ENCODE data around the gene GDI2. TPM values are rescaled to one million over a fixed set of nuclear protein-coding genes. Genes with fewer than 3 reads are reported as not detected.

Gene GDI2
- polyA plus RNA-seq, 1 donor (not counting 4 experiments of a cell fraction or from before 2014, with no cell fraction given) = 293 TPM

- no peaks in the 10 kb centered on the region for H3K9me1 ChIP-seq (ENCODE audit: control insufficient read depth, extremely low read depth, insufficient read depth, low read length)
- H3K27me3 ChIP-seq (ENCODE audit: control insufficient read depth, extremely low read depth, insufficient read depth, low read length) = peaks cover 9% of the 10 kb centered on the region
- no peak for DNase-seq (ENCODE audit: low read depth, low spot score)
- FAIRE-seq = no peak
- H3K9ac ChIP-seq (ENCODE audit: control insufficient read depth, extremely low read depth, insufficient read depth, low read length) = no peak overlapping the region
- H3K9me3 ChIP-seq (ENCODE audit: control insufficient read depth, low read depth, low read length) = no peaks in the 10 kb centered on the region
- no peaks in the 10 kb centered on the region for H4K20me1 ChIP-seq (ENCODE audit: control insufficient read depth, extremely low read depth, insufficient read depth, low read length)
- H3K4me3 ChIP-seq (ENCODE audit: control insufficient read depth in 2 of 3, extremely low read depth in 1 of 3, insufficient read depth in 2 of 3, low read depth in 1 of 3, low read length in 3 of 3) = no peak overlapping the region
- no peaks in the 10 kb centered on the region for H3K4me1 ChIP-seq (ENCODE audit: control insufficient read depth, extremely low read depth, insufficient read depth, low read length)
- no peak for TF ChIP-seq EZH2 (IDR thresholded peaks at IDR 0.05; ENCODE audit: low read length)
- TF ChIP-seq, protein P1, sequence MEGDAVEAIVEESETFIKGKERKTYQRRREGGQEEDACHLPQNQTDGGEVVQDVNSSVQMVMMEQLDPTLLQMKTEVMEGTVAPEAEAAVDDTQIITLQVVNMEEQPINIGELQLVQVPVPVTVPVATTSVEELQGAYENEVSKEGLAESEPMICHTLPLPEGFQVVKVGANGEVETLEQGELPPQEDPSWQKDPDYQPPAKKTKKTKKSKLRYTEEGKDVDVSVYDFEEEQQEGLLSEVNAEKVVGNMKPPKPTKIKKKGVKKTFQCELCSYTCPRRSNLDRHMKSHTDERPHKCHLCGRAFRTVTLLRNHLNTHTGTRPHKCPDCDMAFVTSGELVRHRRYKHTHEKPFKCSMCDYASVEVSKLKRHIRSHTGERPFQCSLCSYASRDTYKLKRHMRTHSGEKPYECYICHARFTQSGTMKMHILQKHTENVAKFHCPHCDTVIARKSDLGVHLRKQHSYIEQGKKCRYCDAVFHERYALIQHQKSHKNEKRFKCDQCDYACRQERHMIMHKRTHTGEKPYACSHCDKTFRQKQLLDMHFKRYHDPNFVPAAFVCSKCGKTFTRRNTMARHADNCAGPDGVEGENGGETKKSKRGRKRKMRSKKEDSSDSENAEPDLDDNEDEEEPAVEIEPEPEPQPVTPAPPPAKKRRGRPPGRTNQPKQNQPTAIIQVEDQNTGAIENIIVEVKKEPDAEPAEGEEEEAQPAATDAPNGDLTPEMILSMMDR (optimal IDR thresholded peaks at IDR 0.05 in 1 of 3, IDR thresholded peaks at IDR 0.05 in 1 of 3, conservative IDR thresholded peaks at IDR 0.05 in 1 of 3; ENCODE audit: extremely low read depth in 1 of 3, insufficient read depth in 2 of 3, low read length in 3 of 3) = no peak
- H3K36me3 ChIP-seq (ENCODE audit: control insufficient read depth in 2 of 2, extremely low read depth in 1 of 2, insufficient read depth in 2 of 2, low read length in 2 of 2) = no peaks in the 10 kb centered on the region
- dilution Hi-C loops (cut with MboI; ENCODE audit: extremely low pct_ligation_motif_present, low sequenced_read_pairs) = no loop called here
- H2AFZ ChIP-seq (ENCODE audit: control insufficient read depth, low read length) = no peak overlapping the region
- H3K4me2 ChIP-seq (ENCODE audit: control insufficient read depth, extremely low read depth, insufficient read depth, low read depth, low read length) = no peak overlapping the region
- H3K79me2 ChIP-seq (ENCODE audit: control insufficient read depth, insufficient read depth, low read length) = no peaks in the 10 kb centered on the region
- H3K27ac ChIP-seq (ENCODE audit: control insufficient read depth, insufficient read depth, low read length) = no peak overlapping the region
Observed at GRCh38 chr10:5830629-5831445, 17.6 kb upstream of the GDI2 start.

- H3K4me1 ChIP-seq (ENCODE audit: control insufficient read depth, extremely low read depth, insufficient read depth, low read length) = no peaks in the 10 kb centered on the region
- no peaks in the 10 kb centered on the region for H4K20me1 ChIP-seq (ENCODE audit: control insufficient read depth, extremely low read depth, insufficient read depth, low read length)
- H3K36me3 ChIP-seq (ENCODE audit: control insufficient read depth in 2 of 2, extremely low read depth in 1 of 2, insufficient read depth in 2 of 2, low read length in 2 of 2) = no peaks in the 10 kb centered on the region
- no peaks in the 10 kb centered on the region for H3K9me1 ChIP-seq (ENCODE audit: control insufficient read depth, extremely low read depth, insufficient read depth, low read length)
- no peak overlapping the region for H2AFZ ChIP-seq (ENCODE audit: control insufficient read depth, low read length)
- no peaks in the 10 kb centered on the region for H3K79me2 ChIP-seq (ENCODE audit: control insufficient read depth, insufficient read depth, low read length)
- H3K9ac ChIP-seq (ENCODE audit: control insufficient read depth, extremely low read depth, insufficient read depth, low read length) = no peak overlapping the region
- DNase-seq (ENCODE audit: low read depth, low spot score) = no peak
- no peak for FAIRE-seq
- H3K4me2 ChIP-seq (ENCODE audit: control insufficient read depth, extremely low read depth, insufficient read depth, low read depth, low read length) = no peak overlapping the region
- H3K4me3 ChIP-seq (ENCODE audit: control insufficient read depth in 2 of 3, extremely low read depth in 1 of 3, insufficient read depth in 2 of 3, low read depth in 1 of 3, low read length in 3 of 3) = no peak overlapping the region
- peaks cover 9% of the 10 kb centered on the region for H3K27me3 ChIP-seq (ENCODE audit: control insufficient read depth, extremely low read depth, insufficient read depth, low read length)
- dilution Hi-C loops (cut with MboI; ENCODE audit: extremely low pct_ligation_motif_present, low sequenced_read_pairs) = no loop called here
- H3K9me3 ChIP-seq (ENCODE audit: control insufficient read depth, low read depth, low read length) = no peaks in the 10 kb centered on the region
- no peak for TF ChIP-seq EZH2 (IDR thresholded peaks at IDR 0.05; ENCODE audit: low read length)
- TF ChIP-seq, protein P1 (optimal IDR thresholded peaks at IDR 0.05 in 1 of 3, IDR thresholded peaks at IDR 0.05 in 1 of 3, conservative IDR thresholded peaks at IDR 0.05 in 1 of 3; ENCODE audit: extremely low read depth in 1 of 3, insufficient read depth in 2 of 3, low read length in 3 of 3) = no peak
- H3K27ac ChIP-seq (ENCODE audit: control insufficient read depth, insufficient read depth, low read length) = no peak overlapping the region
Observed at GRCh38 chr10:5829267-5829666, 16.0 kb upstream of the GDI2 start.

Measured in keratinocyte (primary cell).